G401.6 (cell line): ENCODE measurements around the gene PKD1L1.
"Not testable (repeated sequence)": the region's sequence is repeated elsewhere in the genome, so short reads cannot be mapped to it uniquely, and the experiment has no call there.

ENCODE experiments used
- FAIRE-seq: peaks from 2 replicates; lab custom pipeline; 2012; peaks lifted over from hg19 to GRCh38; lab: Jason Lieb, UNC

PKD1L1 gene

DNA sequence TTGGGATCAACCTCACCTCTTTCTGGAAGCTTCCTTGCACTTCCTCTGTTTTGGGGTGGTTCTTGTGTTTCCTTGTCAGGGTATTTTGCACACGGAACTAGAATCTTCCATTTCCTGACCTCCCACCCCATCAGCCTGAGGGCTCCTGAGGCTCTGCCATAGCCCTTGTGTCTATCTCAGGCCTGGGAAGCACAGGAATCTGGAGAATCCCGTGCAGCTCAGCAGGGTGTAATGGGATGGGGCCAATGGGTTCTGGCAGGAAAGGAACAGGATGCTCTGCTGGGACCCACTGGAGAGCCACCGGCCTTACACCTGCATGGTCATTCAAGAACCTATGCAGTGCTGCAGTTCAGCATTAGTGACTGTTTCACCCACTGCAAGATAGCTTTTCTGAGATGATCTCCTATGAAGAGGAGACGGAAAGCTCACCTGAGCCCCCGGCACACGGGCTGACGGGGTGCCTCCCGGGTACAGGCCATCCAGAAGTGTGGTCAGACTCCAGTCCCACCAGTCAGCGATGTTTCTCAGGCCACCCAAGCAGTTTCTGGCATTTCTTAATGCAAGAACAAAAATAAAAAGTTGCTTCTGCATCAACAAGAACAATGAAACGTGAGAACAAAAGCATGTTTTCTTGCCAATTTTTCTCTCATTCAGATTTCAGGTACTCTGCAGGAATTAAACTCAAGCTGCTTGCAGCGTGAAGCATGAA is 133.2 kb downstream of the PKD1L1 start:
- FAIRE-seq: no peak

- no peak for FAIRE-seq
Observed at GRCh38 chr7:47813620-47814260, 134.5 kb downstream of the PKD1L1 start.

DNA sequence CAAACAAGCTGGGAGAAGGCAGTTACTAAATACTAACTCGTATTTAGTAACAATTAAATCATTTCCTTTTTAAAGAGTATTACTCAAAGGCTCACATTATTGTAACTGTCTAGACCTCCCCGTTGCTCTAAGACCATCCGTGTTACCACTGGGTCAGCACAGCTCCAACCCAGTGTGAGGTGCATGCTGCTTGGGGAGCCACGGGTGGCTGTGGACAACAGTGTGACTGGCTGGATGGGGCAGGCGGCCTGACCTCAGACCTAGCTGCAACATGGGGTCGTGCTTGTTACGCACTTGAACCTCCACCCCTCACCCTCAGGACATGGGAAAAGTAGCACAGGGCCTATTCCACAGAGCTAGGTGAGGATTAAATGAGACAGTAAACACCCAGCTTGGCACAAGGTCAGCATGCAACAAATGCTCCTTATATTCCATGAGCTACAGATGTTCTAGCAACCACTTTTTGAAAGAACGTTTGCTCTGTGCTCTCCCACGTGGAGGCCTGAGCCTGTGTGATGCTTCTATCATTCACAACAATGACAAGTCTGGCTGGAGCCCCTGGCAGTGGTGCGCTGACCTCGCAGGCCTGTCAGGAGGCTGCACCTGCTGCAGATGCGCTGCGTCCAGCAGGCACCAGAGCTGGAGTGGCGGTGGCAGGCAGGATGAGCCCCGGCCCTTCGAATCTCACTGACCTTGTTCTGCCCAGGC is 135.7 kb downstream of the PKD1L1 start:
- no peak for FAIRE-seq

DNA sequence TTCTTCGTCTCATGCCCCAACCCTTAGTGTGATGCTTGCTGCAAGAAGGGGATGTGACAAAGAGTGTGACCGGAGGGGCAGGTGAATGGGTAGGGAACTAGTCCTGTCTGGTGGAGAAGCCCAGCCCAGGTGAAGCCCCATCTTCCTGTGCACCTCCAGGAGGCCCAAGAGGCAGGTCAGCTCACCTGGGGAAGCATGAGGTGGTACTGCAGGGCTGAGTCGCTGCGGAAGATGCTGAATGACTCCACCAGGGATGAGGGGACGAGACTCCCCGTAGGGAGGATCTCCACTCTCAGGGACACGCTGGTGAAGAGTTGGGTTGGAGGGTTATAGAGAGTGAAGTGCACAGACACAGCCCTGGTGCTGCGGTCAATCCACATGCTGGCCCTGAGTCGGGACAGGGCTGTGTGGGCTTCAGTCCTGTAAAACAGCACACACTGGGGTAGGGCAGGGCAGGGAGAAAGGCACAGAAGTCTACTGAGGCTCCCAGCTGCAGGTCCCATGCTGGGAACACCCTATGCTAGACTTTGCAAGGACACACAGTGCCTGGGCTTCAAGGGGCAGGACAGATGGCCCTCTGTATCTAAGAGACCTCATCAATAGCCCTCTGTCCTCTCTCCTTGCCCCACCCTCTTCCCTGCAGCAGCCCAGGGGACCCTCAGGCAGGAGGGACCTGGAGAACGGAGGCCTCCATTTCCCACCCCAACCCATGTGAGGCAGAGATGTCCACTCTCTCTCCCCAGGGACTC is 136.5 kb downstream of the PKD1L1 start:
- FAIRE-seq: no peak

DNA sequence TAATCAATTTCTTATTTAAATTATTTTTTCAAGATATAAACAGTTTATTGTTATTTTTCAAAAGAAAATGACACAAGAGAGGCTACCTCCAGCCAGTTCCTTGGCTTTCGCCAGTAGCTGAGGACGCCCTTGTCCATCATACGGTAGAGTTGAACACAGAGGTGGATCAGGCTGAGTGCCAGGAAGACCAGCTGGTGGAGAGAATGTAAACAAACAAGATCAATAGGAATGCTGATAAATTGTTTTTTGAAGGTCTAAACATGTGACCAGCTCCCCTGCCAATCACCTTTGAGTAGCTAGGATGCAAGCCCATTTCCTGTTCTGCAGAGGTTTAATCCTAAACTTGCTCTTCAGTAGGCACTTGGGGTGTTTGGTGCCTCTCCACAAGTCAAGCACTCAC is 138.9 kb downstream of the PKD1L1 start:
- no peak for FAIRE-seq

GRCh38 chr7:47808321-47808720 is 139.9 kb downstream of the PKD1L1 start:
- no peak for FAIRE-seq

DNA sequence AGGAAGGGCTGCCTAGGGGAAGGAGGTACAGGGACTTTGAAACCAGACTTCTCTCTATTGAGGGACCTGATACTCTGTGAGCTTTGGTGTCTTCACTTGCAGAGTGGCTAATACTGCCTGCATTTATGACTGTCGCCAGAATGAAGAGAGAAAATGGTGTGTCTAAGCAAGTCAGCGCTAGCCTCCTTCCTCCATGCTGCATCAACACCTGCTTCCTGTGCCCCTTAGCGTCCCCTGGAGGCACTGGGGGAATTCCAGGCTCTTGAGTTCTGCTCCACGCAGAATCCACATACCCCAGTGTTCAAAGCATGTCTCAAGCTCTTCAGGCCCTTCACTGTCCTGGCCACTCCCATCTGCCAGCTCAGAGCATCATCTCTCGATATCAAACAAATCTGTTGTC is 140.5 kb downstream of the PKD1L1 start:
- no peak for FAIRE-seq

DNA sequence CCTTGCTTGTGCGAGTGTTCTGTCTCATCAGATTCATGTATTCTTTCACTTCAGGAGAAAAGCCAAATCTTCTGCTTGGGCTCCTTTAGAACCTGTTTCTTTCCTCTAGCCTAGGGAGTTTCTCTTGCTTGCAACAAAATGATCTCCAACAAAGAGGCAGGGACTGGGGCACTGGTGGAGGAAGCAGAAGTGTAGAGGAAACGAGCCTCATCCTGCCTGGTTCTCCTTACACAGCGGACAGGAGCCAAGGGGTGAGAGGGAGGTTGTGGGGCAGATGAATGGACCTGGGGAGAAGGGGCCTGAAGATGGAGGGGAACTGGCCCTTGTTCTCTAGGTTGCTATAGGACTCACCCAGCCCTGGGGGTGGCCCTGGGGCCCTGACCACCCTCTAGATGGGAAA is 141.1 kb downstream of the PKD1L1 start:
- FAIRE-seq: no peak

DNA sequence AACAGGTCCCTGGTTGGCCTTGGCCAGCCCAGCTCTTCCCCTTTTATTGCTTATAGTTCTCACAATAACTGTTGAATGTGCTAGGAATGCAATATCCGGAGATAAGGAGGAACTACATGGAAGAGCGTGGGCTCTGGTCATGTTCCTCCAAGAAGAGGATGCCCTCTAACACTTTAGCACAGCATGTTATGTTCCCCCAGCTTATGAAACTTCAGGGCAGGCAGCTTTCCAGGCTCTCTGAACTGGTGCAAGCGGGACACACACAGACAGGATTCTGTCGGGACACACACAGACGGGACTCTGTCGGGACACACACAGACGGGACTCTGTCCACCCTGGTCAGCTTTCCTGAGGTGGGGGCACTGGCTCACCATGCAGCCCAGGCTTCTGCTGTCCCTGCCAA is 141.6 kb downstream of the PKD1L1 start:
- FAIRE-seq: no peak

DNA sequence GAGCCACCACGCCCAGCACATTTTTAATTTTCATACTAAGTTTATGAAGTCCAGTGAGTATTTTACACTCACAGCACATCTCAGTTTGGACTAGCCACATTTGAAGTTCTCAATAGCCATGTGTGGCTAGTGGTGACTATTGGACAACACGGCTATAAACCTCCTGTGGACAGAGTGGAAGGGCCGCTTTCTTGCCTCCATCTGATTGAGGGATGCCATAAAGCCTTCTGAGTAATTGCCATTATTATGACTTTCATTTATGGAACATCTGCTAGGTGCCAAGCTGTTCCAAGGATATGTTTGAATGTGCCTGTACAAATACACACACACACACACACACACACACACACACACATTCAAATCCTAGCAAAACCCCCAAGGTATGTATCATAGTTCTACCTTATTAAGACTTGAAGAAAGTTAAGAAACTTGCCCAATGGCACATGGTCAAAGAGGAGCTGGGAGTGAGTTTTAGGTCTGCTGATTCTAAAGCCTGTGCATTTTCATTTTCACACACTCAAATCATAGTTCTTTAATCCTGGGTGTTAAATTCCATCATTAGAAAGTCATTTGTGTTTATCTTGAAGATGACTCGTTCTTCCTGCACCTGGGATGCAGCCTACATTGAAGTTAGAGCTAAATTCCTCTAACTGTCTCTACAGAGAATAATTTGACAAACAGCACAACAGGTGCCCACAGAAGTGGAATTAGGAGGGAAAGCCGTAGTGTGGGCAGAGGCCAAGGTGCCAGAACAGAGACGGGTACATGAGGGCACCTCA is 143.3 kb downstream of the PKD1L1 start:
- FAIRE-seq: no peak

DNA sequence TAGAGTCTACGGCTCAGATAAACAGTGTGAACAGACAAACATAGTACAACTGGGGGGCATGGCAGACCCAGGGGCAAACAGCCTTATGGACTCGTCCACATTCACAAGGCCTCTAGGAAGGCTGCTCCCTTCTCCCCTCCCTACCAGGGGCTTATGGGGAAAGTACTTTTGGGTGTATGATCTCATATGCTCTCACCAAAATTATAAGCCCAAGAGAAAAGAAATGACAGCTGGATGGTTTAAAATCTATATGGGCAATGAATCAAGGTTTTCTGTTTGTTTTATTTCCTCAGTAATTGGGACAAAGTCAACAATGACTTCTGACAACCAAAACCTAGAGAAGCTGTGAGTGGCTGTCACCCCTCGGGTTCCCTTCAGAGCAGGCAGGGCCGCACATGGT is 144.4 kb downstream of the PKD1L1 start:
- FAIRE-seq: no peak

DNA sequence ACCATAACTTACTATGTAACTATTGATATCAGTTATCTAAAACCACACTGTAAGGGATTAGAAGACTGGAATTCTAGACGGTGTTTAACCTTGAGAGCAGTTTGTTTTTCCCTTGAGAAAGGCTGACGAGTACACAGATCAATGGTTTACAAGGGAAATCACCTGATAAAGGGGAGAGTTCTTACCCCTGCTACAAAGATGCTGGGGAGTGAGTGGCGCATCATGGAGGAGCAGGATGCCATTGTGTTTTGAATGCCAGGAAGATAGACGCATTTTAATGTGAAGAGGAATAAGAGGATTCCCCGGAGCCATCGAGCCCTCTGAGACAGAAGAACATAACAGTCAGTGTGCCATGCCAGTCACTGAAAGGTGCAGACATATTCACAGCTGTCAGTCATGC is 145.2 kb downstream of the PKD1L1 start:
- no peak for FAIRE-seq

DNA sequence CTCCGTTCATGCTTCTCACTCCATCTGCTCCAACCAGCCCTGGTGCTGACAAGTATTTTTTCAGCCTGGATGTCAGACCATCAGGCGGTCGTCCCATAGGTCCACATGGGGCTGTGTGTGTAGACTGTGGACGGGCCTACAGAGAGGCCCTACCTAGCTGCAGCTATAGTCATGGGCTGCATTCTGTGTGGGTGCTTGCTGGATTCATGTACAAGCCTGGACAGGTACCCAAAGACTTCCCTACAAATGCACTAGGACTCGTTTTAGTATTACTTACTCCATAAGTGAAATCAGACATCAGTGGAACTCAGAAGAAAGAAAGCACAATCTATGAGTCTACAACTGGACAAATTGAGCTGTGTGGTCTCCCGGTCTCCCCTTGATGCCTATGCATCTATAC is 146.8 kb downstream of the PKD1L1 start:
- FAIRE-seq: no peak

DNA sequence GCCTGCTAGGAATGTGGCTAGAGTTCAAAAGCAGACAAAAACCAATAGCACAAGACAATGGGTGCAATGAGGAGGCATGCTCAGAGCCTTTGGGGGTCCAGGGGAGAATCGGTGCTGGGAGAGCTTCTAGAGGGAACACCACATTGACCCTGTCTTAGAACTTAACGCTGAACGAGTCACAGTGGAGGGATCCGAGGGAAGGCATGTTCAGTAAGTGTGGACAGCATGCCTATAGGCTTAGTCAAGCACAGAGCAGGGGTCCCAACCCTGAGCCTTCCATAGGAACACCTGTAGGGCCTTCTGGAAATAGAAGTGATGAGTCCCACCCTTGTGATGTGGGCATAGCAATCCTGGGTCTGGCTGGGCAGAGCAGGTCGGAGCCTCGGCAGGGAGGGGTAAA is 148.7 kb downstream of the PKD1L1 start:
- FAIRE-seq: no peak

DNA sequence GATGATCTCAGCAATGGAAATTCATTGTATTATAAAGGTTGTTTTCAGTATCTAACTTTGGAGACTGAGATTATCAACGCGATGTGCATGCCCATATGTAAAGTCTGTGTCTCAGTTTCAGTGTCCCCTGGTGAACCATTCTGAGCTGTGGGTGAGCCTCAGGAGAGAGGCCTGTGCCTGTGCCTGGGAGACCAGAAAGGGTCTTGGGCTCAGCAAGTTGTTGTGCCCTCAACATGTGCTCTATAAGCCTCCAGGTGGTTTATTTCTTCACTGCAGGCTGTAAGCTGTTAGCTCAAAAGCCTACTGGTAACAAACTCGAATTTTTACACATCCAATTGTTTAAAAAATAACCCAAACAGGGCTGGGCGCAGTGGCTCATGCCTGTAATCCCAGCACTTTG is 151.9 kb downstream of the PKD1L1 start:
- no peak for FAIRE-seq

GRCh38 chr7:47795631-47796030 is 152.6 kb downstream of the PKD1L1 start:
- no peak for FAIRE-seq

DNA sequence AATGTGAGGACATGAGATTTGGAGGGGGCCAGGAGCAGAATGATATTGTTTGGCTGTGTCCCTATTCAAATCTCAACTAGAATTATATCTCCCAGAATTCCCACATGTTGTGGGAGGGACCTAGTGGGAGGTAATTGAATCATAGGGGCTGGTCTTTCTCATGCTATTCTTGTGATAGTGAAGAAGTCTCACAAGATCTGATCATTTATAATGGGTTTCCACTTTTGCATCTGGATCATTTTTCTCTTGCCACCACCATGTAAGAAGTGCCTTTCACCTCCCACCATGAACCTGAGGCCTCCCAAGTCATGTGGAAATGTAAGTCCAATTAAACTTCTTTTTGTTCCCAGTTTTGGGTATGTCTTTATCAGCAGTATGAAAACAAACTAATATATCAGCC is 153.1 kb downstream of the PKD1L1 start:
- not testable (repeated sequence) for FAIRE-seq

DNA sequence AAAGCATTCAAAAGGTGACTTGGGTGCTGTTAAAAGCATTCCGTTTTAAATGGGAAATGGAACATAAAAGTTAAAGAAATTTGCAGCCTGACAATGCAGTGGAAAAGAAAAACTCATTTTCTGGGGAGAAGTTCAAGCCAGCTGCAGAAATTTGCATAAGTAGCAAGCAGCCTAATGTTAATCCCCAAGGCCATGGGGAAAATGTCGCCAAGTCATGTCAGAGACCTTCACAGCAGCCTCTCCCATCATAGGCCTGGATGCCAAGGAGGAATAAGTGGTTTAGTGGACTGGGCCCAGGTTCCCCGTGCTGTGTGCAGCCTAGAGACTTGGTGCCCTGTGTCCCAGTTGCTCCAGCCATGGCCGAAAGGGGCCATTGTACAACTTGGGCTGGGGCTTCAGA is 154.2 kb downstream of the PKD1L1 start:
- FAIRE-seq: no peak

DNA sequence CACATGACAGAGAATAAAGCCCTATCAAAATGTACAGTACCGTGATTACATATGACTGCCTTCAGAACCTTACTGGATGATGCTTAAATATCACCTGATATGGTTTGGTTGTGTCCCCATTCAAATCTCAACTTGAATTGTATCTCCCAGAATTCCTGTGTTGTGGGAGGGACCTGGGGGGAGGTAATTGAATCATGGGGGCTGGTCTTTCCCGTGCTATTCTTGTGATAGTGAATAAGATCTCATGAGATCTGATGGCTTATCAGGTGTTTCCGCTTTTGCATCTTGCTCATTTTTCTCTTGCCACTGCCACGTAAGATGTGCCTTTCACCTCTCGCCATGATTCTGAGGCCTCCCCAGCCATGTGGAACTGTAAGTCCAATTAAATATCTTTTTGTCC is 155.1 kb downstream of the PKD1L1 start:
- not testable (repeated sequence) for FAIRE-seq

DNA sequence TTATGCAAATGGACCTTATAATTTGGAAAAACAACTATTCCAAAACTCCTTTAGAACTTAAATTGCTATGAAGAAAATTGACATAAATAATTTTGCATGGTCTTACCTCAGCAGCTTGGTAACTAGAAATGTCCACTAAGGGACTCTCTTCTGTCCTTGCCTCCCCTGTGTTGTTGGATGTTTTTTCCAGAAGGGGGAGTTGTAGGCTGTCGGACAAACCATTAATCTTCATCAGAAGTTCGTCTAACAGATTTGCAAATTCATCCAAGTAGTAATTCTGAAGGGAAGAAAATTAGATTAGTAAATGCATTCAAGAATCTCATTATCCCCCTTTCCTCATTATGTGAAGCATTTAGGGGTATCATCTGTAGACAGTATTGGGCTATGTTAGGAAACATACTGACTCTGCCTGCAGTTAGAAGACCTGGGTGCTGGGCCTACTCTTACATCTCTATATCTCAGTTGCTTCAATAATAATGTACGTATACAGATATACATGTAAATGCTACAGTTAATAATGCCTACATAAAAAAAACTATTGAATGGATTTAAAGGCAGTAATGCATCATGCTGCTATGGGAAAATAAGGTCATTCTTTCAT is 155.6 kb downstream of the PKD1L1 start:
- FAIRE-seq: peak; percentile 92

- no peak for FAIRE-seq
Observed at GRCh38 chr7:47791682-47792081, 156.6 kb downstream of the PKD1L1 start.

GRCh38 chr7:47788083-47788482 is 160.2 kb downstream of the PKD1L1 start:
- FAIRE-seq: peak; percentile 78
